Measurements from ENCODE around the gene MAP4K2. TPM values are rescaled to one million over a fixed set of nuclear protein-coding genes. Genes with fewer than 3 reads are reported as not detected.

MAP4K2 gene
- total and polyA plus RNA-seq, 2 of the 13 experiments (the other 11 are each of a cell fraction or from before 2014, with no cell fraction given): 8.3 to 17.6 TPM

GRCh38 chr11:64846998-64847666 lies 44.1 kb upstream of the MAP4K2 start (continued):
- TF ChIP-seq AHDC1 (CRISPR knock-in tag; IDR thresholded peaks at IDR 0.05; ENCODE audit: borderline replicate concordance) (no peak), ZZZ3 (CRISPR knock-in tag; IDR thresholded peaks at IDR 0.05; ENCODE audit: borderline replicate concordance) (no peak), ZNF589 (CRISPR knock-in tag; conservative IDR thresholded peaks at IDR 0.05) (no peak), POLR2AphosphoS5 (IDR thresholded peaks at IDR 0.05; ENCODE audit: low read depth, low read length) (no peak), ZNF746 (CRISPR knock-in tag; IDR thresholded peaks at IDR 0.05) (peak; percentile 61; the same call in 1 of the 2 replicates), TBP (CRISPR knock-in tag; IDR thresholded peaks at IDR 0.05) (no peak), ZNF484 (CRISPR knock-in tag; IDR thresholded peaks at IDR 0.05; ENCODE audit: borderline replicate concordance, low read depth) (no peak), ZFP91 (CRISPR knock-in tag; IDR thresholded peaks at IDR 0.05; ENCODE audit: borderline replicate concordance) (peak; percentile 69; the same call in 1 of the 2 replicates), KDM5B (CRISPR knock-in tag; IDR thresholded peaks at IDR 0.05; ENCODE audit: borderline replicate concordance) (no peak), FOXC1 (CRISPR knock-in tag; IDR thresholded peaks at IDR 0.05; ENCODE audit: borderline replicate concordance) (0 out of 2 replicates have a peak, but pooled peaks have one; percentile 25), MAFF (IDR thresholded peaks at IDR 0.05; ENCODE audit: low read depth, low read length) (no peak), FUBP1 (CRISPR knock-in tag; IDR thresholded peaks at IDR 0.05; ENCODE audit: borderline replicate concordance) (no peak), RAD21 (CRISPR knock-in tag; IDR thresholded peaks at IDR 0.05) (peak; percentile 98)
